ENCODE data around the gene PM20D1. TPM values are rescaled to one million over a fixed set of nuclear protein-coding genes. Genes with fewer than 3 reads are reported as not detected.
A peak's percentile ranks its signal among the peaks of the same experiment; 100 is the strongest.

PM20D1 gene
- total and polyA plus RNA-seq, 8 donors = 5.6 to 54.6 (median 21.4) TPM

- 65 to 71% methylated on average over 5 of the region's 5 CpGs for WGBS, 2 donors
- FAIRE-seq (no peak), ATAC-seq (no peak), DNase-seq (no peak)
- peaks cover 0 to under 1% (median 0%) of the 10 kb centered on the region in 3 donors for H3K4me1 ChIP-seq
- TF ChIP-seq, protein P1, sequence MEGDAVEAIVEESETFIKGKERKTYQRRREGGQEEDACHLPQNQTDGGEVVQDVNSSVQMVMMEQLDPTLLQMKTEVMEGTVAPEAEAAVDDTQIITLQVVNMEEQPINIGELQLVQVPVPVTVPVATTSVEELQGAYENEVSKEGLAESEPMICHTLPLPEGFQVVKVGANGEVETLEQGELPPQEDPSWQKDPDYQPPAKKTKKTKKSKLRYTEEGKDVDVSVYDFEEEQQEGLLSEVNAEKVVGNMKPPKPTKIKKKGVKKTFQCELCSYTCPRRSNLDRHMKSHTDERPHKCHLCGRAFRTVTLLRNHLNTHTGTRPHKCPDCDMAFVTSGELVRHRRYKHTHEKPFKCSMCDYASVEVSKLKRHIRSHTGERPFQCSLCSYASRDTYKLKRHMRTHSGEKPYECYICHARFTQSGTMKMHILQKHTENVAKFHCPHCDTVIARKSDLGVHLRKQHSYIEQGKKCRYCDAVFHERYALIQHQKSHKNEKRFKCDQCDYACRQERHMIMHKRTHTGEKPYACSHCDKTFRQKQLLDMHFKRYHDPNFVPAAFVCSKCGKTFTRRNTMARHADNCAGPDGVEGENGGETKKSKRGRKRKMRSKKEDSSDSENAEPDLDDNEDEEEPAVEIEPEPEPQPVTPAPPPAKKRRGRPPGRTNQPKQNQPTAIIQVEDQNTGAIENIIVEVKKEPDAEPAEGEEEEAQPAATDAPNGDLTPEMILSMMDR (IDR thresholded peaks at IDR 0.05) = no peak
- H3K36me3 ChIP-seq = peaks cover 0 to 88% (median 19%) of the 10 kb centered on the region in 3 donors
- no peak overlapping the region for H3K27ac ChIP-seq
- H3K27me3 ChIP-seq = no peaks in the 10 kb centered on the region
- no peaks in the 10 kb centered on the region for H3K9me3 ChIP-seq
- intact Hi-C loops (cut with DNase I) = loop anchor here in 2 of 3 donors (5.0 to 10.0 kb wide), 2 partner anchors 121 to 183 kb away; no protein-coding TSS in a partner anchor
- no peak overlapping the region for H3K4me3 ChIP-seq
These were observed 55.8 kb downstream of the PM20D1 start for GRCh38 chr1:205794011-205794730.

- DNase-seq = no peak
- Histone ChIP-seq H3K4me1 (no peaks in the 10 kb centered on the region), H3K9me3 (no peaks in the 10 kb centered on the region), H3K27me3 (no peaks in the 10 kb centered on the region), H3K4me3 (no peak overlapping the region), H3K36me3 (peaks cover 0 to 77% (median 10%) of the 10 kb centered on the region in 3 donors), H3K27ac (no peak overlapping the region)
- 48 to 52% methylated on average over 6 of the region's 6 CpGs for WGBS, 2 donors
- intact Hi-C loops (cut with DNase I) = loop anchor here in 2 of 3 donors (5.0 to 10.0 kb wide), 2 partner anchors 122 to 184 kb away; no protein-coding TSS in a partner anchor
- no peak for FAIRE-seq
- ATAC-seq = peak in 1 of 4 donors; percentile 30
- TF ChIP-seq, protein P1 (IDR thresholded peaks at IDR 0.05) = no peak
These were observed 56.8 kb downstream of the PM20D1 start for GRCh38 chr1:205792961-205793673.

GRCh38 chr1:205792481-205792881, 57.5 kb downstream of the PM20D1 start:
- Histone ChIP-seq H3K4me3 (no peak overlapping the region), H3K36me3 (peaks cover 0 to 71% (median 10%) of the 10 kb centered on the region in 3 donors), H3K27ac (no peak overlapping the region), H3K4me1 (no peaks in the 10 kb centered on the region), H3K27me3 (no peaks in the 10 kb centered on the region), H3K9me3 (no peaks in the 10 kb centered on the region)
- FAIRE-seq = no peak
- 78% methylated on average over 8 of the region's 8 CpGs for WGBS, 2 donors
- DNase-seq = no peak
- intact Hi-C loops (cut with DNase I) = loop anchor here in 2 of 3 donors (5.0 to 10.0 kb wide), 2 partner anchors 122 to 185 kb away; no protein-coding TSS in a partner anchor
- TF ChIP-seq, protein P1 (IDR thresholded peaks at IDR 0.05) = no peak
- no peak for ATAC-seq

DNA sequence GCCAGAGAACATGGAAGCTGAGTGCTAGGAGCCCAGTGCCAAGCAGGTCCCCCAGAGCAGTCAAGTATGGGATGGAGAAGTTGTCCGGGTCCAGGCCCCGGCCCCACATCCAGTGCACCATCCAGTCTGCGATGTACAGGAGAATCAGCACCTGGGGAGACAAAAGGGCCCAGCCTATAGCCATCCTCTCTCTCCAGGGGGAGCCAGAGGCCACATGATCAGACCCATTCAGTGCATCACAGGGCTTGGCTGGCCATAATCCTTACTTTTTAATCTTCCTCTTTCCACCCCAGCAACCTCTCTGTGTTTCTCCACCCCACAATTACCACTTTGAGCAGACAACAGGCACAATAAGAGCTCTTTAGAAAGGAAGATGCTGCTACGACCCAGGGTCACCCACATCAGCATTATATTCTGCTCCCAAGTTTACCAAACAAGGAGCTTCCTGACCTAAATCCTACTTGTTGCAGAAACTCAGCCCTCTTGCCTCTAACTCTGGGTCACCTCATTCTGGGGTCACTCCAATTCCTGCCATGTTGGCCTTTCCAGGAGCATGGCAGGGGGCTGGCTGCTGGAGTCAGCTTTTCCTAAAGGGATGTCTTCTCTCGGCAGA, 58.3 kb downstream of the PM20D1 start:
- FAIRE-seq = no peak
- TF ChIP-seq, protein P1 (IDR thresholded peaks at IDR 0.05) = peak; percentile 36 to 63 (median 56)
- H3K27ac ChIP-seq = no peak overlapping the region
- H3K9me3 ChIP-seq = no peaks in the 10 kb centered on the region
- peaks cover 0 to 64% (median 10%) of the 10 kb centered on the region in 3 donors for H3K36me3 ChIP-seq
- H3K4me1 ChIP-seq = no peaks in the 10 kb centered on the region
- 59 to 63% methylated on average over 5 of the region's 5 CpGs for WGBS, 2 donors
- no peak overlapping the region for H3K4me3 ChIP-seq
- no peaks in the 10 kb centered on the region for H3K27me3 ChIP-seq
- intact Hi-C loops (cut with DNase I) = loop anchor here in 2 of 3 donors (5.0 to 10.0 kb wide), 2 partner anchors 123 to 186 kb away; no protein-coding TSS in a partner anchor
- ATAC-seq = peak; percentile 72 to 94 (median 91)
- DNase-seq = peak in 4 of 6 donors; percentile 55 to 78 (median 59)
